Ascending aorta (tissue), 2 donors: ENCODE data around the gene BLOC1S3. TPM values are rescaled to one million over a fixed set of nuclear protein-coding genes. Genes with fewer than 3 reads are reported as not detected.

ENCODE experiments used
- DNase-seq, 2 donors: peaks; one replicate each; pipeline ENCODE4 v3.0.0-alpha.2; 2019; ENCODE audit warnings: low spot score in 2 of 2
- H3K27ac ChIP-seq, 2 donors: fragments of 200-600 bp; sonication (generic); one replicate each; pipeline ENCODE4 v1.5.1; 2016 to 2017; ENCODE audit warnings: mild to moderate bottlenecking in 1 of 2
- H3K27me3 ChIP-seq: fragments of 200-600 bp; sonication (generic); one replicate; pipeline ENCODE4 v1.5.1; 2017
- H3K36me3 ChIP-seq, 2 donors: fragments of 200-600 bp; sonication (generic); one replicate each; pipeline ENCODE4 v1.5.1; 2016
- H3K4me1 ChIP-seq, 2 donors: fragments of 200-600 bp; sonication (generic); one replicate each; pipeline ENCODE4 v1.5.1; 2016 to 2017; ENCODE audit warnings: mild to moderate bottlenecking in 1 of 2
- H3K4me3 ChIP-seq, 2 donors: fragments of 200-600 bp; sonication (generic); one replicate each; pipeline ENCODE4 v1.5.1; 2016 to 2017; ENCODE audit warnings: mild to moderate bottlenecking in 1 of 2
- H3K9me3 ChIP-seq, 2 donors: fragments of 200-600 bp; sonication (generic); one replicate each; pipeline ENCODE4 v1.5.1; 2016
- intact Hi-C: fragments of 100-400 bp; cut with DNase I; formaldehyde crosslinking; loops from one replicate; pipeline ENCODE4 v1.15.1; 2023
- total RNA-seq: library from RNA; depleted of rRNA; stranded (reverse); fragments of >200 nt; gene quantifications from one replicate; pipeline ENCODE4 v1.1.0, GENCODE V29; 2016
- TF ChIP-seq, protein P1 (sequence below), 3 experiments: fragments of 200-600 bp in 2 of 3; fragments of 450-650 bp in 1 of 3; sonication (generic) in 2 of 3; IDR thresholded peaks; one replicate each; pipeline ENCODE4 v1.5.1; 2016 to 2019; ENCODE audit warnings: antibody characterized with exemption in 3 of 3, mild to moderate bottlenecking in 1 of 3, moderate library complexity in 1 of 3

Gene BLOC1S3
- total RNA-seq, 1 donor from 2014 or later: 0.32 TPM

DNA sequence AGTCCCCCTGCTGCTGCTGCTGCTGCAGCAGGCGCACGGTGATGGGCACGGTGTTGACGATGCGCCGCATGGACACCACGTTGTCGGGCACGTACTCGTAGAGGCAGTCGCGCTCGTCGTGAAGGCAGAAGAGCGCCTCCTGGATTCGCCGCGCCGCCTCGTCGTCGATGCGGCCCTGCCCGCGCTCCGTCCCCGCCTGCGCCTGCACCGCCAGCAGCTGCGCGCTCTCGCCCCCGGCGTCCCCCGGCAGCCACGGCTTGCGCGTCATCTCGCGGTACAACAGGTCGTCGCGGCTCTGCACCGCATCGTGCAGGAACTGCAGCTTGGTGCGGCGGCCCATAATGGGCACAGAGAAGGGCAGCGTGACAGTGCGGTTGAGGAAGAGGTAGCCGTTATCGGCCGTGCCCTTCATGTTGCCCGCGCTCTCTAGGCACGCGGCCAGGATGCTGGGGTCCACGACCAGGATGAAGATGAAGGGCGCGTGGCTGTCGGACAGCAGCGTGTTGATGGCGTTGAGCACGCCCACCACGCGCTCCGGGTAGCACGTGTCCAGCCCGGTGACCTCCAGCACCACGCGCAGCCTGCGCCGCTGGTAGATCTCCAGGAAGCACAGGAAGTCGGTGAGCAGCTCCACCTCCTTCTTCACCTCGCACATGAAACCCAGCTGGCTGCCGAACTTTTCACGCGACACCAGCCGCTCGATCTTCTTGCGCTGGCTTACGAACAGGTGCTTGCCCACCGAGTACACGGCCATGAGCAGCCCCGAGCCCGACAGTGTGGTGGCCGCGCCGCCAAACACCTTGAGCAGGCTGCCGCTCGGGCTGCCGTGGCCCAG, 25.9 kb upstream of the BLOC1S3 start:
- H3K36me3 ChIP-seq: no peaks in the 10 kb centered on the region
- peak overlapping the region; percentile 40 to 59 for H3K4me3 ChIP-seq
- no peaks in the 10 kb centered on the region for H3K9me3 ChIP-seq
- DNase-seq: no peak
- intact Hi-C loops: no loop called here
- peaks cover 17 to 22% of the 10 kb centered on the region in 2 donors for H3K4me1 ChIP-seq
- H3K27me3 ChIP-seq: peaks cover 17% of the 10 kb centered on the region
- no peak overlapping the region for H3K27ac ChIP-seq
- TF ChIP-seq, protein P1, sequence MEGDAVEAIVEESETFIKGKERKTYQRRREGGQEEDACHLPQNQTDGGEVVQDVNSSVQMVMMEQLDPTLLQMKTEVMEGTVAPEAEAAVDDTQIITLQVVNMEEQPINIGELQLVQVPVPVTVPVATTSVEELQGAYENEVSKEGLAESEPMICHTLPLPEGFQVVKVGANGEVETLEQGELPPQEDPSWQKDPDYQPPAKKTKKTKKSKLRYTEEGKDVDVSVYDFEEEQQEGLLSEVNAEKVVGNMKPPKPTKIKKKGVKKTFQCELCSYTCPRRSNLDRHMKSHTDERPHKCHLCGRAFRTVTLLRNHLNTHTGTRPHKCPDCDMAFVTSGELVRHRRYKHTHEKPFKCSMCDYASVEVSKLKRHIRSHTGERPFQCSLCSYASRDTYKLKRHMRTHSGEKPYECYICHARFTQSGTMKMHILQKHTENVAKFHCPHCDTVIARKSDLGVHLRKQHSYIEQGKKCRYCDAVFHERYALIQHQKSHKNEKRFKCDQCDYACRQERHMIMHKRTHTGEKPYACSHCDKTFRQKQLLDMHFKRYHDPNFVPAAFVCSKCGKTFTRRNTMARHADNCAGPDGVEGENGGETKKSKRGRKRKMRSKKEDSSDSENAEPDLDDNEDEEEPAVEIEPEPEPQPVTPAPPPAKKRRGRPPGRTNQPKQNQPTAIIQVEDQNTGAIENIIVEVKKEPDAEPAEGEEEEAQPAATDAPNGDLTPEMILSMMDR (IDR thresholded peaks at IDR 0.05): no peak

DNA sequence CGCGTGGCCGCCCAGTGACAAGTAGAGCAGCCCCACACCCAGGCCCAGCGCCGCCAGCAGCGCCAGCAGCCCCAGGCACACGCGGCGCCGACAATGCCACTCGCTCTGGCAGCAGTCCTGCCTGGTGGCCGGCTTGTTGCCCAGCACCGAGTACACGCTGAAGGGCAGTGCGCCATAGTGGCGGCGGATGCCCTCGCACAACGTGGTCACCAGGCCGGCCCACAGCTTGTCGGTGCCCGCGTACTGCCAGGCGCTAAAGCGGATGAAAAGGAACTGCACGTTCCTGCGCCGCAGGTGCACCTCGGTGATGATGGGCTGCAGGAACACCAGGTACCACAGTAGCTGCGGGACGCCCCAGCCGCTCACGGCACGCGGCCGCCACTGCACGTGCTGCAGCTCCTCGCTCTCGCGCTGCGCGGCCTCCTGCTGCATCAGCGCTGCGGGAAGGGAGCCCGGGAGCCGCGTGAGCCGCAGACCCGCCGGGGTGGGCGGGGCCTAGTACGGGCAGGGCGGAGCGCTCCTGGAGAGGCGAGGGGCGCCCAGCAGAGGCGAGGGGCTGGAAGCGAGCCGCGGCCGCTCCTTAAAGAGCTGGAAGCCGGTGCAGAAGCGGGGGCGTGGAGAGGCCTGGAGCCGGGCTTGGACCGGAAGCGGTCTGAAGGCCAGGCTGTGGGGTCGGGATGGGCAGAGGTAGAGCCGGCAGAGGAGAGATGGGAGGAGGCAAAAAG, 25.1 kb upstream of the BLOC1S3 start:
- Histone ChIP-seq H3K4me1 (peaks cover 17 to 22% of the 10 kb centered on the region in 2 donors), H3K27ac (no peak overlapping the region), H3K36me3 (no peaks in the 10 kb centered on the region), H3K9me3 (no peaks in the 10 kb centered on the region), H3K4me3 (peak overlapping the region; percentile 40 to 59), H3K27me3 (peaks cover 20% of the 10 kb centered on the region)
- TF ChIP-seq, protein P1 (IDR thresholded peaks at IDR 0.05): no peak
- DNase-seq: no peak
- intact Hi-C loops: no loop called here

DNA sequence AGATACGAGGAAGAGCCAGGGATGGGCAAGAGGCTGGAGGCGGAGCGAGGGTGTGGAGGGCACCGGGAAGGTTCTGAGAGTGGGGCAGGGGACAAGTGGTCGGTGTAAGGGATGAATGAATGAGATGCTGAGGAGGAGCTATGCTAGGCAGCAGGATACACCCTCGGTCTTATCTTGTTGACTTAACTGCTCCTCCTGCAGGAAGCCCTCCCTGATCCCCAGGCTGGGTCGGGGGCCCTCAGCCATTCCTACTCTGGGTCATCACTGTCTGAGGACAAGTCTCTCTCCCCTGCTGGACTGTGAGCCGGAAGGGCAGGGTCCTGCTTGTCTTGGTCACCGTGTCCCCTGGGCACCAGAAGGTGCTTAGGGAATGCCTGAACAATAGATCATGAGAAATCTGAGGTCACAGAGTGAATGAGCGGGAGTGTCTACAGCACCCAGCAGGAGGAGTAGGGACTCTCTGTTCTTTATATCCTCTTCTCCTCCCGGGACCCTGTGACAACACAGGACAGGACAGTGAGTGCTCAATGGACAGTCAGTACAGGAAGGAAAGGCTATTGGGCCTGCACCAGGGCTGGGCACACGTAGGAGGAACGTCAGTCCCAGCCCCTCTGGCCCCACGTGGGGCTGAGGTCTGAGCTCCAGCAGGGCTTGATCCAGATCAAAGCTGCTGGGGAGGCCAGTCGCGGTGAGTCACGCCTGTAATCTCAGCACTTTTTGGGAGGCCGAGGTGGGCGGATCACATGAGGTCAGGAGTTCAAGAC, 24.3 kb upstream of the BLOC1S3 start:
- H3K27ac ChIP-seq: no peak overlapping the region
- no peak for DNase-seq
- H3K4me3 ChIP-seq: peak overlapping the region in 1 of 2 donors; percentile 59
- peaks cover 17 to 22% of the 10 kb centered on the region in 2 donors for H3K4me1 ChIP-seq
- intact Hi-C loops: no loop called here
- no peaks in the 10 kb centered on the region for H3K9me3 ChIP-seq
- H3K36me3 ChIP-seq: no peaks in the 10 kb centered on the region
- H3K27me3 ChIP-seq: peaks cover 20% of the 10 kb centered on the region
- TF ChIP-seq, protein P1 (IDR thresholded peaks at IDR 0.05): no peak

DNA sequence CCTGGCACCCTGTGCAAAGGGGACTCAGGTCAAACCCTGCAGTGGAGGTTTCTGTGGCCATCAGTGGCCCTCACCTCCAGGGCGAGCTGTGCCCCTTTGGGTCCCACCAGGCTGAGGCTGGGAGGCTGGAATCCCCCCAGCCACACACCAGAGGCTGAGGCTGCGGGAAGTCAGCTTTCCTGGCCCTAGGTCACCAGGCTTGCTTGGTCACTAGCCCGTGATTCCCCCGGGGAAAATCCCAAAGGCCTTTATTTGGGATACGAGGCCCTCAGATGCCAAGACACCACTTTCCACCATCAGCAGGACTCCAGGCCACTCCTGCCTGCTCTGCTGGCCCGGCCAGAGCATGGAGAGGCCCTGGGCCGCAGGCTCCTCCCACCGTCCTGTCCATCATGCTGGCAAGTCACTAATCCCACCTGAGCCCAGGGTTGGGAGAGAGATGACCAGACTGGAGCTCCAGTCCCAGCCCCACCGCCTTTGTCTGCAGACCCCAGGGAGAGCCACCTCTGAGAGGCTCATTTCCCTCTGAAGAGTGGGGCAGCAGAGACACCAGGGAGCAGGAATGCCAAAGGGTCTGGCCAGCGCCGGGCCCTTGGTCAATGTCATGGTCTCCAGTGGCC, 22.5 kb upstream of the BLOC1S3 start:
- H3K4me3 ChIP-seq: no peak overlapping the region
- H3K4me1 ChIP-seq: peaks cover 17 to 22% of the 10 kb centered on the region in 2 donors
- intact Hi-C loops: no loop called here
- H3K27me3 ChIP-seq: peaks cover 19% of the 10 kb centered on the region
- no peak overlapping the region for H3K27ac ChIP-seq
- TF ChIP-seq, protein P1 (IDR thresholded peaks at IDR 0.05): no peak
- H3K9me3 ChIP-seq: no peaks in the 10 kb centered on the region
- H3K36me3 ChIP-seq: no peaks in the 10 kb centered on the region
- DNase-seq: no peak

DNA sequence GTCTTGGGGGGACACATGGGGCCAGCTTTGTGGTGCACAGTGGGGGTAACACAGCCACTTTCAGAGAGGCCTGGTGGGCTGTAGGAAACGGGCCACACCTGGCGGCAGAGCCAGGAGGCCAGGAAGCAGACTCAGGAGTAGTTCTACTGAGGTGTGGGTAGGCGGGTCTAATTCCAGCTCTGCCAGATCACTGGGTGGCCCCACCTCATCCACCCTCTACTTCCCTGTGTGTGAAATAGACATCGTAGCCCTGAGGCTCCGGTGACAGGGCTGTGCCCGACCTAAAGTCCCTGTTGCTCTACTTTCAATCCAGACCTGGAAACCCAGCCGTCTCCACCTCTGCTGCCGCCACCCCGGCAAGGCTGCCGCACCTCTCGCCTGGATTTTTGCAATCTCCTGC, 21.8 kb upstream of the BLOC1S3 start:
- intact Hi-C loops: no loop called here
- TF ChIP-seq, protein P1 (IDR thresholded peaks at IDR 0.05): no peak
- H3K36me3 ChIP-seq: no peaks in the 10 kb centered on the region
- peaks cover 17 to 22% of the 10 kb centered on the region in 2 donors for H3K4me1 ChIP-seq
- no peak overlapping the region for H3K27ac ChIP-seq
- no peak overlapping the region for H3K4me3 ChIP-seq
- no peak for DNase-seq
- H3K9me3 ChIP-seq: no peaks in the 10 kb centered on the region
- peaks cover 13% of the 10 kb centered on the region for H3K27me3 ChIP-seq
